IPS DF 19.7 (cell line): Measurements from ENCODE around the gene BTBD18.

Experiments used
- DNase-seq: peaks from one replicate; pipeline ENCODE4 v3.0.0-alpha.2; 2013; ENCODE audit warnings: low read depth, low spot score

Gene BTBD18

GRCh38 chr11:57751676-57752253 lies at the start of gene BTBD18:
TSS of gene BTBD18 (minus strand) at chr11:57751819. CDS start at chr11:57751188, 631 bp downstream.
- no peak for DNase-seq

- no peak for DNase-seq
Observed at GRCh38 chr11:57801183-57801485, 49.5 kb upstream of the BTBD18 start.

- DNase-seq: peak; percentile 80
Observed at GRCh38 chr11:57800444-57801182, 49.0 kb upstream of the BTBD18 start.

GRCh38 chr11:57798905-57799559 lies 47.4 kb upstream of the BTBD18 start:
- no peak for DNase-seq

DNA sequence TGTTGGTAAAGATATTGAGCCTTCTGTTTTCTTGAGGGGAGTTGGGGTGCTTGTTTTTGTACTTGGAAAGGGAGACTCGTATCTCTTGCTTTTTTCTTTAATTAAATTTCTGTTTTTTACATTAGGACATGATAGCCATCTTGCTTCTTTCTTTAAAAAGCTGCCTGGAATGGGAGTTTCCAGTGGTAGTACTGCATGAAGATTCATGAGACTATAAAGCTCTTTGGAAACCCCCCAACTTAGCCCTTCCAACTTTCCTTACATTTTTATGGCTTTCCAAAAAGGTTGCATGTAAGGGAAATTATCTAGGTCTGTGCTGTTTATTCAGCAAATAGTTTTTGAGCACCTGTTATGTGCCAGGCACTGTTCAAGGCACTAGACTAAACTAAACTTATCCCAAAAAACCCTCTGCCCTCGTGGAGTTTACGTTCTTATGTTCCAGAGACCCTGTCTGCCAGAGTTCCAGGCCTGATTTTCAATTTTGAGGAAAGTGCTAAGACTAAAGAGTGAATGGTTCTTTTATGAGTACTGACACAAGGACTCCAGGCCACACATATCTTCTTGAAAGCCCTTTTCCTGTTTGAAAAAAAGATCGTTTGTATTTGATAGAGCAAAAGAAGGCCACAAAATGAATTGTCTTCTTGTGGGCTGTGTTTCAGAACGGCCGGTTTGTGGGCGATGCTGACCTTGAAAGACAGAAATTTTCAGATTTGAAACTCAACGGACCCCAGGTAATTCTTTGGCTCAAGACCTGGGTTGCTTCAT lies 41.9 kb upstream of the BTBD18 start:
- no peak for DNase-seq

DNA sequence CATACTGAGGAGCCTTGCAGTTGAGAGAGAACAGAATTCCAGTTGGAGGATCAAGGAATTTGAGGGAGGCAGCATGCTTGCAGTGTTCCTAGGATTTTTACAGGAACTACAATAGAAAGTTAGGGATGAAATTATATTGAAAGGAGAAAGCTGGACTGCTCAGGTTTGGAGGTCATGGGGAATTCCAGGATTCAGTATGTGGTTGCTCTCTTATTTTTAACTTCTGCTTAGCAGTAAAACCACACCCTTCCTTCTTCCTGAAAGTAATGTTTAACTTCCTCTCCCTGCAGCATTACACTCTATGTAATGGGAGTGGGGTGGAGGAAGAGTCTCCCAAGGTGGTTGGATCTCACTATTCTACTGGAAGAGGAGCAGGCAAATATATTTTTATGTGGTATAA lies 41.3 kb upstream of the BTBD18 start:
- no peak for DNase-seq

DNA sequence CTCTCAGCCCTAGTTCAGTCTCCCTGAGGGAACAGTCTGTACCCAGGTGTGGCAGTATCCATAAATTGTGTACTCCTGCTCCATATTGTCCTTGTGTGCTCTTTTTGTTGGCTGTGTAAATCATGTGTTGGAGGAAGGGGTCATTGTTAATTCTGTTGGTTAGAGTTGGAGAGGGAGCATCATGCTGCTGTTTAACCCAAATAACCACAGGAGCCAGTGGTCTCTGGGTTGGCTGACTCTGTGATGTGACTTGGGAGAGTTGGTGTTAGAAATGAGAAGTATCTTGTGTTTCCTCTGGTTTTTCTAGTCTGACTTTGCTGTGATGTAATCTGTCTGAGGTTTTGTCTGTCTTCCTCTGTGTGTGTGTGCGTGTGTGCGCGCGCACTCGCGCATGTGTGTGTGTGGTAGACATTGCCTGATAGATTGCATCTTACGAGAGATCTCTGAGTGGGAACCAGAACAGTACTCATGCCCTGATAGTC lies 40.5 kb upstream of the BTBD18 start:
- DNase-seq: no peak

GRCh38 chr11:57791321-57792059 lies 39.9 kb upstream of the BTBD18 start:
- no peak for DNase-seq

- DNase-seq: no peak
Observed at GRCh38 chr11:57788703-57789088, 37.1 kb upstream of the BTBD18 start.

DNA sequence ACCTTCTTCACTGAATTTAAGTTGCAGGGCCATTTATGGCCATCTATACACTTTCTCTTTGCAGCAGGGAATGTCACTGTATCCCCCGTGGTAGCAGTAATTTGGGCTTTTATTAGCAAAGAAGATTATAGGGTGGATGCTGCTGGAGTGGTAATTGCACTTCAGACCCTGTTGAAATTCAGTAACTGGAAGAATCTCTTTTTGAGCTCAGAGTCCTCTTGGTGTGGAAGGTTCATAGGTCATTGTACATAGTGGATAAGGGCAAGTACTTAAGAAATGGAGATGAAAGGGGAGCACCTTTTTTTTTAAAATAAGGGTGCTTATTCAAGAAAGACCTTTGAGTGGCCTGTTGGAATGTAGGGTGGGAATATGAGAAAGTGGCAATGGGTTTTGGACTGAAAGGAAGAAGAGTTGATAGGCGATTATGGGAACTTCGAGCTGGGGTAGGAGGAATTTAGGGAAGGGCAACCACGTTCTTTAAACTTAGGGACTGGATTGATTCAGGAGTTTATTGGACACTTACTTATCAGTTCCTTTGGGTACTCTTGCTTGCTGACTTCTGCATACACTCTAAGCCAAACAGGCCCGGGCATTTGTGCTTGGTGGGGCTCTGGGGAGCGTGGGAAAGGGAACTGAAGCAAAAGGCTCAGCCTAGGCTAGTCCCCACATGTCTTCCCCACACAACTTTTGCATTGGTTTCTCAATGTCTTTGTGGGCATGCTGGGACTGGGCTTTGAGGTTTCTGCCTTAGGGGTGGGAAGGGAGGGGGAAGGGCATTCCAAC lies 36.5 kb upstream of the BTBD18 start:
- no peak for DNase-seq

DNA sequence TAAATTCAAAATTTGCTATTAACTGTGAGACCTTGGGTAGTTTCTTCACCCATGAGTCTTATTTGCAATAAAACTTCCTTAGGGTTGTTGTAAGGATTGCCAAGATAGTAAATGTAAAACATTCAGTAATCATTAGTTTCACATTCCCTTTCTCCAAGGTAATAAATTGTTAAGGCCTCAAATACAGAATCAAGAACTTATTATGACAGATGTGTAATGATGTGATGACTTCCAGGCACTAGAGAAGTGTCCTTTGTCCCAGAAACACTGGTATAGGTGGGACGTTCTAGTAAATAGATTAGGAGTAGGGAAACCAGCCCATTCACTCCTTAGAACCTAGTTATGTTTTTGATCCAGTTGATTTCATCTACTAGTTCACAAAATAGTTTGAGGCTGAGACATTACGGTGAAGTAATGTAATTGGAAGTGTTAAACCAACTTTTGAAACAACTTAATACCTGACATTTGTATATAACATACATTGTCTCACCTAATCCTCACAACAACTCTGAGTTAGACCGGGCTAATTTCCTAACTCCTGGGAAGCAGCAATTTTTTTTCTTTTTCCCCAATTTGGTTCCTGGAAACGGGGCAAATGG lies 35.5 kb upstream of the BTBD18 start:
- DNase-seq: no peak

- DNase-seq: no peak
Observed at GRCh38 chr11:57786436-57786835, 34.8 kb upstream of the BTBD18 start.

DNA sequence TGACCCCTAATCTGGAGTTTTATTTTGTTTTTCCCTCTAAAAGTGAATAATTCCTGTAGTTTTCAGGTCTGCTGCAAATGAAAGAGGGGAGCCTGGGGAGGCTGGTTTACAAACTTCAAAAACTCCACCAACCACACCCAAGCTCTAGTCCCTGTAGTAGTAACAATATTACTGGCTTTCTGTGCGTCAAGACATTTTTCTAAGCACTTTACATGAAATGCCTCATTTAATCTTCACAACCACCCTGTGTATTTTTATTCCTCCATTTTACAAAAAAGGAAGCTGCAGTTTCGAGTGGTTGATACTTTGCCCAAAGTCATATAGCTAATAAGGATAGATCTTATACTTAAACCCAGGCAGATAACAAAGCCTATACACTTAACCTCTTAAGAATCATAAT lies 33.5 kb upstream of the BTBD18 start:
- DNase-seq: no peak

GRCh38 chr11:57781529-57781943 lies 29.9 kb upstream of the BTBD18 start:
- DNase-seq: peak; percentile 83

- DNase-seq: peak; percentile 52
Observed at GRCh38 chr11:57779276-57779675, 27.7 kb upstream of the BTBD18 start.

- peak; percentile 93 for DNase-seq
Observed at GRCh38 chr11:57778318-57779037, 26.9 kb upstream of the BTBD18 start.

GRCh38 chr11:57777969-57778317 lies 26.3 kb upstream of the BTBD18 start:
- DNase-seq: no peak

DNA sequence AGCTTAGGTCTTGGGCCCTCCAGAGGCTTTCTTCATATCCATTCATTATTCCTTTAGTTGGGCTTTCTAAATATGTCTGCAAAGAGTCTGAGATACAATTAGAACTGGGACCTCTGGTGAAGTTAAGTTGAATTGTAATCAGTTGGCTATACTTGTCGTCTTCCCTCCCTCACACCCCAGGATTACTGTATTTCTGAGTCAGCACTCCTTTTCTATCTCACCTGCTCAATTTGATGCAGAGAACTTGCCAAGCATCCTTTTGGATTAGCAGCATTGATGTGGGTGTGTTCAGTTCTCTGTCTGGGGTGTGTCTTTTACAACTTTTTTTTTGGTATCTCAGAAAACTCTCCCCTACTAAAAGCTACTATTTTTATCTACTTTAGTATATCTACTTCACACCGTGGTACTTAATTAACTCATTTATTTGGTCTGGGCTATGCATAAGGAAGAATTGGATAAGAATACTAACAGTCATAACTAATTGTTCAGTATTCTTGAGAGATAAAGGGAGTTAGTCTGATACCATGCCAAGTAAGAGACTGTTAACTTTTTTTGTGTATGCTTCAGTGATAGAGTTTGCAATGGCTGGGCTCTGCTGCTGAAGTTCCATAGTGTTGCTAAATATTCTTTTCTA lies 25.1 kb upstream of the BTBD18 start:
- no peak for DNase-seq

DNA sequence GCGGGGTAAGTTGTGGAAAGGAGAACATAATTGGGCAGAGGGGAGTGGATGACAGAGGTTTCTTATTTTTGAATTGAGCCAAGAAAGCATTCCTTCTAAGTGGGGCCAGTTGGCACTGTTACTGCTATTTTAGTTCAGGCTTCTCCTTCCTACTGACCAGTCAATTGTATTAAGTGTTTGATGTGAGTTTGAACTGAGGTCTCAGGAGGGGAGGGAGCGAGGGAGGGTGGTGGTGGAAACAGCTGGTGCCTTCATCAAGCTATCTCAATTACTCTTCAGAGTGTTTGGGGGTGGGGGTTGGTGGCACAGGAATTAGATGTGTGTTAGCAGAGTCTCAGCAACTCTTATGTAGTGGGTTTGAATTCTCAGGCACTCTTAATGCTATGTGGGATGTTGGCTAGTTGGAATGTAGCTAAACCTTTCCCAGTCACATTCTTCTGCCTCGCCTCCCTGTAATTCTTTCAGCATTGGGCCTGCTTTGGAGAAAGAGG lies 24.5 kb upstream of the BTBD18 start:
- DNase-seq: no peak
